IPS-18c (cell line): ENCODE results near the gene TMEFF2.
"Not testable (repeated sequence)": the region's sequence is repeated elsewhere in the genome, so short reads cannot be mapped to it uniquely, and the experiment has no call there.

Source experiments
- H3K4me3 ChIP-seq: 2 replicates; pipeline ENCODE4 v1.7.0; 2013; ENCODE audit warnings: low read depth, mild to moderate bottlenecking, low read length, moderate library complexity; ENCODE audit not compliant: insufficient read depth
- H3K9me3 ChIP-seq: one replicate; pipeline ENCODE4 v1.6.1; 2013; ENCODE audit warnings: mild to moderate bottlenecking, low read length, moderate library complexity; ENCODE audit not compliant: control insufficient read depth, insufficient read depth

TMEFF2 gene

GRCh38 chr2:192148620-192149321, 46.0 kb downstream of the TMEFF2 start:
- no peak overlapping the region for H3K4me3 ChIP-seq
- H3K9me3 ChIP-seq = no peaks in the 10 kb centered on the region

DNA sequence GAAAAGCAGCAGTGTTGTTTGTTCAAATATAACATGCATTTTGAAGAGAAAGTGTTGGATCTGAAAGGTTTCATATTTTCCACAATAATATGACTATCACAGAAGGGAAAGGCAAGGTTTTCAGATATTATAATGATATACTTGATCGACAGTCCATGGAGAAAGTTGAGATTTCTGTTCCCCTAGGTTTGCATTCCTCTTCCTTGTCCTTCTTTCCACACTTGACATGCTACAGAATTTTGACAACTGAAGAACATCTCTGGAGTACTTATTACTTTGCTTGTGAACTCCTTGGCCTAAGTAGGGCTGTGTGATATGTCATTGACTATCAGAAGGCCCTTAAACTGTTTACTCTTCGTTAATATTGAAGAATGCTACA, 46.5 kb downstream of the TMEFF2 start:
- Histone ChIP-seq H3K4me3 (no peak overlapping the region), H3K9me3 (no peaks in the 10 kb centered on the region)

- Histone ChIP-seq H3K9me3 (no peaks in the 10 kb centered on the region), H3K4me3 (no peak overlapping the region)
These were observed 48.4 kb downstream of the TMEFF2 start for GRCh38 chr2:192146069-192147015.

DNA sequence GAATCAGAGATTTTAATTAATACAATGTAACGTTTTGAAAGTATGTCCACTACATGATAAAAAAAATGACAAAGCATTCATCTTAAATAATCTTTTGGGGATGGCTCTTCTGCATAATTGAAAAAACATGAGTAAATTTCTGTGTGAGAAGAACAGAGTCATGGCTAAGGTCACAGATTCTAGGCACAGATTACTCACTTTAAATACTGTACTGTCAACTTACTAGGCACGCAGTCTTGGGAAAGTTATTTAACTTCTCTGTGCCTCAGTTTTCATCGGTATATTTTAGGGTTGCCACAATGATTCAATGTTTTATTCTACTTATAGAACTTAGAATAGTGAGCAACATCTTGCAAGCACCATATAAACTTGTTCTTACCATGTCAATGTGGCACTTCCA, 49.2 kb downstream of the TMEFF2 start:
- H3K4me3 ChIP-seq = no peak overlapping the region
- H3K9me3 ChIP-seq = no peaks in the 10 kb centered on the region

DNA sequence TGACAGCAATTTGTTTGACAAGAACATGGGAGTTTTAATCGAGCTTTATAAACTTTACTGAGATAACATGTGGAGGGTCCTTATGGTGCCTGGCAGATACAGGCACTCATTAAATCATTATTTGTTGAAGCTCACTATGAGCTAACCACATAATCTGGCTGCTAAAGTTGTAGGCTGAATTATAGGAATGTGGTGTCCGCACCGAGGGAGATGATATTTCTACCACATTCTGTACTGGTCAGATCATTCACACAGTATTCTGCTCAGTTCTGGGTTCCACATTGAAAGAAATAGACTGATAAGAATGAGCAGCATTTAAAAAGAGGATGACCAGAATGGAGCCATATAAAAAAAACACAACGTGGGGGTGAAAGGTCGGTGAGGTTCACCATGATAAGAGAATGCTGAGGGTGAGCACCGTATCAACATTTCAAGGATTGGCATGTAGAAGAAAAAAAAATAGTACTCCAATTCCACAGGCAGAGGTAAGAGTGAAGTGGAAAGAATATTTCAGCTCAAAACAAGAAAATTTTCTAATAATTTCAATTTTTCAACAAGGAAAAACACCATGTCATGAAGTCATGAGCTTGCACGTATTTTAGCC, 54.4 kb downstream of the TMEFF2 start:
- Histone ChIP-seq H3K4me3 (no peak overlapping the region), H3K9me3 (no peaks in the 10 kb centered on the region)

DNA sequence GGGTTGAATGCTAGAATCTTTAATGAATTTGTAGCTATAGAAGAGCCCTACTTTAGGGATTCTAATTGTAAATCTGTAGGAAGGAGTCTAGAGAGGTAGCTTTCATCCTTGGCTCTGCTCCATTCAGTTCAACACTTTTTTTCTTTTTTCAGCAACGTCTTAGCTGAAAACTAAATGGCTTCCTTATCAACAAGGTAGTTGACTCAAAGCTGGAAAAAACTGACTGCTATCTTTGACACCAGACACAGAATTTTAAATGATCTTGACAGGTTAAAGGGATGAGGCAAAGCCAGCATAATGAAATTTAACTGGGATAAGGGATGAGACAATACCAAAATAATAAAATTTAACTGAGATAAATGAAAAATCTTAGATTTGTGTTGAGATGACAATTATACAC, 54.9 kb downstream of the TMEFF2 start:
- no peaks in the 10 kb centered on the region for H3K9me3 ChIP-seq
- no peak overlapping the region for H3K4me3 ChIP-seq

GRCh38 chr2:192137451-192137850, 57.3 kb downstream of the TMEFF2 start:
- no peaks in the 10 kb centered on the region for H3K9me3 ChIP-seq
- no peak overlapping the region for H3K4me3 ChIP-seq

- H3K4me3 ChIP-seq, H3K9me3 ChIP-seq: not testable (repeated sequence)
These were observed 62.1 kb downstream of the TMEFF2 start for GRCh38 chr2:192132604-192133003.

GRCh38 chr2:192130312-192130711, 64.4 kb downstream of the TMEFF2 start:
- not testable (repeated sequence) for H3K9me3 ChIP-seq, H3K4me3 ChIP-seq

DNA sequence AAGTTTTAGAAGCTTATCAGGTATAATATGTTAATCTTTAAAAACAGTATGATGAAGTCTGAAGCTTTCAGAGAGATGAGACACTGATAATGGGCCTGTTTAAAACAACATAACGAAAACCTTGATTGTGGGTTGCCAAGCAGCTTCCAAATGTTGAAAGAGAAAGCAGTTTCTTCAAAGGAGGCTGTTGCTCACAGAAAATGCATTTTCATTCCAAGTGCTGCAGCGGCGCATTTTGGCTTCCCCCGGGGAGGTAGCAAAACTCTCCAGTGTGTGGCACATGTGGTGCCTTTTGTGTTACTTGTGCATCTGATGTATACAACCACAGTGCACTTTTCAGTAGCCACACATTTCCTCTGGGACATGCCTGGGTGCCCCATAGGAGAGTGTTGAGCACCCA, 66.1 kb downstream of the TMEFF2 start:
- H3K9me3 ChIP-seq = no peaks in the 10 kb centered on the region
- no peak overlapping the region for H3K4me3 ChIP-seq

DNA sequence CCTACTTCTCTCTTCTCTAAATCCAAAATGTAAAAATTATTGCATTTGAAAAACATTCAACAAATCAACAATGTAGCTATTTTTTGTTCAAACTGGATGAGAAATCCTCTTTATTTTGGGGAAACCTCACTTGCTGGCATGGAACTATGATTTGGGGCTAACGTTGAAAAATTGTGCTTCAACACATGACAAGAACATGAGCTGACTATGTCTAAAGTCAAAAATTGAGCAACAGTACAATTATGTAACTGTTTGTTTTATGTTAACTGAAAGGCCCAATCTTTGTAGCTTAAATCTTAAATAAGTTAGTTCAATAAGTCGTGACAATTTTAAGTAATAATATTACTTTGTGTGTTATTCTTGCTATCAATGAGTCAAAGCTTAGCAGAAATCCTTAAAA, 67.3 kb downstream of the TMEFF2 start:
- H3K9me3 ChIP-seq = no peaks in the 10 kb centered on the region
- H3K4me3 ChIP-seq = no peak overlapping the region

- H3K9me3 ChIP-seq = no peaks in the 10 kb centered on the region
- H3K4me3 ChIP-seq = no peak overlapping the region
These were observed 67.8 kb downstream of the TMEFF2 start for GRCh38 chr2:192126912-192127311.

GRCh38 chr2:192126426-192126825, 68.3 kb downstream of the TMEFF2 start:
- Histone ChIP-seq H3K9me3 (no peaks in the 10 kb centered on the region), H3K4me3 (no peak overlapping the region)

- Histone ChIP-seq H3K9me3 (no peaks in the 10 kb centered on the region), H3K4me3 (no peak overlapping the region)
These were observed 70.2 kb downstream of the TMEFF2 start for GRCh38 chr2:192124571-192124970.

DNA sequence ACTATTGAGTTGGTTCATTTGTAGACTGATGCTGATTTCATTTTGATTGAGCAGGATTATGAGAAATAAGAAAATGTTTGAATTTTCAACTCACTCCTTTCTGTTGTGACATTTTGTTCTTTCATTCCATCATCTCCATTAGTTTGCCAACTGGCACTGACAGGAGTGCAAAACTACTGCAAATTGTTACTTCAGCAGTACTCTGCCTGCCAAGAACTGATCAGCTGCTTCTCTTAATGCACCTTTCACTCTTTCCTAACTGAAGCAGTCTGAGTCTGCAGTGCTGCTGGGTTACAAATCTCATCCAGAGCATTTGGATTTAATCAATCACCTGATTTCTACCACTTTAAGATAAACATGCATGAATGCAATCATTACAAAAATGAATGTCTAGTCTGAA, 70.9 kb downstream of the TMEFF2 start:
- H3K9me3 ChIP-seq = no peaks in the 10 kb centered on the region
- H3K4me3 ChIP-seq = no peak overlapping the region

DNA sequence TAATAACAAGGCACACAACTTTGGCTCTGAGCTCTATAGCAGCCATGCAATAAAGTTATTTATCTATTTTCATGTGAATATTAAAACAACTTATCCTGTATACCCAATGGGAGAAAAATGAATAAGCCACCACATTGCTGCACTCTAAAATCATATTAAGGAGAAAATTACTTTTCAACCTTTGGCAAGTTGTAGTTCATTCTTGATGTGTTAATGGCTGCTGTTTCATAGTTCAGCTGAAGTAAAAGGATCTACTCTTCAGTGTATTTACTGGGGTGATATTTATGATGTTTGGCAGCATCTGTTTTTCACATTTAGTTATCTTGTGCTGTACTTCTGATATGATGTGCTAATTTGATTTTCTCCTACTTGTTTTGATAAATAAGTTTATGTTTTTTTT, 71.8 kb downstream of the TMEFF2 start:
- H3K4me3 ChIP-seq = no peak overlapping the region
- no peaks in the 10 kb centered on the region for H3K9me3 ChIP-seq

GRCh38 chr2:192122141-192122540, 72.6 kb downstream of the TMEFF2 start:
- Histone ChIP-seq H3K9me3 (no peaks in the 10 kb centered on the region), H3K4me3 (no peak overlapping the region)

DNA sequence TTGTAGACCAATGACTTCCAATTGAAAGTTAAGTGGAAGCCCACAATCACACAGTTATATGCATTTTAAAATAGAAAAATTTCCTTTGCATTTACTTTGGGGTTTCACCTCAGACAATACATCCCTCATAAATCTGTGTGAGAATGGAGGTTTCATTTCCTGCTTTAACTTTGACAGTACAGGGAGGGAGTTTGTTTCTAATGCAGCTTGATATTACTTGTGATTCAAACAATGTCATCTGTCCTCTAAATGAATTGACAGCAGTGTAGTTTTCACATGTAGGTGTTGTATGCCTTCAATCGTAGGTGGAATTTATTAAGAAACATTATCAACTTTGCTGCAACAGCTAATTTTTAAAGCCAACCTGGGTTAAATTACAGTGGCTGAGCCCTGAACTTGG, 75.2 kb downstream of the TMEFF2 start:
- Histone ChIP-seq H3K4me3 (no peak overlapping the region), H3K9me3 (no peaks in the 10 kb centered on the region)
